Coronary artery (tissue), 2 donors: ENCODE measurements around the gene MEIKIN.

Experiments used
- DNase-seq: peaks from one replicate; pipeline ENCODE4 v3.0.0-alpha.2; 2017; ENCODE audit warnings: low spot score
- H3K27ac ChIP-seq, 2 donors: fragments of 200-600 bp; sonication (generic); one replicate each; pipeline ENCODE4 v1.5.1; 2016 to 2019
- H3K4me3 ChIP-seq: fragments of 200-600 bp; sonication (generic); 2 replicates; pipeline ENCODE4 v1.5.1; 2016; ENCODE audit warnings: mild to moderate bottlenecking, moderate library complexity
- CTCF ChIP-seq: fragments of 200-600 bp; sonication (generic); IDR thresholded peaks from one replicate; pipeline ENCODE4 v1.5.1; 2019; ENCODE audit warnings: antibody characterized with exemption

MEIKIN gene

GRCh38 chr5:131943916-131944315, 1.5 kb downstream of the MEIKIN start:
- H3K27ac ChIP-seq: no peak overlapping the region
- DNase-seq: no peak
- no peak for TF ChIP-seq CTCF
- H3K4me3 ChIP-seq: no peak overlapping the region

GRCh38 chr5:131942016-131942415, 3.4 kb downstream of the MEIKIN start:
- Histone ChIP-seq H3K4me3 (no peak overlapping the region), H3K27ac (no peak overlapping the region)
- no peak for TF ChIP-seq CTCF
- DNase-seq: no peak

- TF ChIP-seq CTCF: no peak
- DNase-seq: no peak
- no peak overlapping the region for H3K27ac ChIP-seq
- no peak overlapping the region for H3K4me3 ChIP-seq
Measured at GRCh38 chr5:131939690-131940345, 5.6 kb downstream of the MEIKIN start.

GRCh38 chr5:131932235-131932634, 13.2 kb downstream of the MEIKIN start:
- no peak for DNase-seq
- Histone ChIP-seq H3K27ac (no peak overlapping the region), H3K4me3 (no peak overlapping the region)
- TF ChIP-seq CTCF: no peak

- no peak overlapping the region for H3K4me3 ChIP-seq
- TF ChIP-seq CTCF: no peak
- no peak overlapping the region for H3K27ac ChIP-seq
- DNase-seq: no peak
Measured at GRCh38 chr5:131928957-131929356, 16.5 kb downstream of the MEIKIN start.

- H3K27ac ChIP-seq: no peak overlapping the region
- DNase-seq: no peak
- no peak overlapping the region for H3K4me3 ChIP-seq
- TF ChIP-seq CTCF: no peak
Measured at GRCh38 chr5:131926168-131926567, 19.3 kb downstream of the MEIKIN start.

GRCh38 chr5:131916481-131916880, 29.0 kb downstream of the MEIKIN start:
- H3K27ac ChIP-seq: no peak overlapping the region
- no peak for DNase-seq
- no peak for TF ChIP-seq CTCF
- no peak overlapping the region for H3K4me3 ChIP-seq
